GM12878 (cell line): ENCODE results near the gene TIMP4. TPM values are rescaled to one million over a fixed set of nuclear protein-coding genes. Genes with fewer than 3 reads are reported as not detected.

Source experiments
- ATAC-seq: fragments of 200-7000 bp; cut with Tn5 transposase; 3 replicates; pipeline ENCODE4 v1.9.1; 2020; ENCODE audit warnings: mild to moderate bottlenecking, moderate library complexity
- BruUV-seq: library from RNA; stranded (reverse); fragments of 400-500 nt; replicated peaks from 2 replicates; lab custom pipeline; 2021; lab: Mats Ljungman, UMichigan
- CTCF ChIA-PET: fragments of 300-600 bp; sonication (Branson Sonifier 250); formaldehyde crosslinking; extraction: SDS; loops from one replicate; lab custom pipeline; 2021; ENCODE audit warnings: inconsistent platforms; lab: Yijun Ruan, JAX
- POLR2A ChIA-PET: fragments of 350-600 bp; formaldehyde crosslinking; extraction: SDS; loops from one replicate; lab custom pipeline; 2021; ENCODE audit warnings: inconsistent platforms; lab: Charles Lee
- RAD21 ChIA-PET: fragments of 300-600 bp; sonication (Branson Sonifier 250); formaldehyde crosslinking; loops from one replicate; lab custom pipeline; 2023; ENCODE audit warnings: antibody characterized with exemption; ENCODE audit not compliant: unreplicated experiment; lab: Charles Lee
- SMC1A ChIA-PET: fragments of 300-600 bp; sonication (Branson Sonifier 250); formaldehyde crosslinking; loops from one replicate; lab custom pipeline; 2023; ENCODE audit not compliant: unreplicated experiment, uncharacterized antibody; lab: Charles Lee
- DNase-seq: peaks from one replicate; pipeline ENCODE4 v3.0.0-alpha.2; 2011; ENCODE audit warnings: low read depth, low spot score
- FAIRE-seq: peaks from 3 replicates; lab custom pipeline; 2011; peaks lifted over from hg19 to GRCh38; lab: Jason Lieb, UNC
- H2AFZ ChIP-seq: 2 replicates; pipeline ENCODE4 v1.6.0; 2011; ENCODE audit warnings: low read depth, low read length, control low read depth; ENCODE audit not compliant: control insufficient read depth
- H3K27ac ChIP-seq: 2 replicates; pipeline ENCODE4 v1.5.1; 2011; ENCODE audit warnings: control low read depth; ENCODE audit not compliant: control insufficient read depth, insufficient read depth
- H3K27me3 ChIP-seq, 2 experiments: replicated peaks in 1 of 2; 2 replicates each; pipeline versions ENCODE4 v1.6.0 to v1.6.1; 2011; ENCODE audit warnings: low read length in 1 of 2; ENCODE audit not compliant: control insufficient read depth in 2 of 2, insufficient read depth in 2 of 2
- H3K36me3 ChIP-seq, 2 experiments: 2 replicates each; pipeline ENCODE4 v1.5.1; 2011; ENCODE audit warnings: low read length in 1 of 2; ENCODE audit not compliant: control insufficient read depth in 2 of 2, insufficient read depth in 2 of 2
- H3K4me1 ChIP-seq: 2 replicates; pipeline ENCODE4 v1.6.1; 2011; ENCODE audit warnings: mild to moderate bottlenecking, low read length, moderate library complexity, mixed read lengths; ENCODE audit not compliant: control insufficient read depth, insufficient read depth
- H3K4me2 ChIP-seq: 2 replicates; pipeline ENCODE4 v1.6.0; 2011; ENCODE audit warnings: control low read depth; ENCODE audit not compliant: control insufficient read depth, insufficient read depth
- H3K4me3 ChIP-seq: fragments of 200-600 bp; sonication (generic); 2 replicates; pipeline ENCODE4 v1.5.1; 2016
- H3K79me2 ChIP-seq: 2 replicates; pipeline ENCODE4 v1.6.0; 2011; ENCODE audit warnings: low read length; ENCODE audit not compliant: control insufficient read depth, insufficient read depth
- H3K9ac ChIP-seq: 2 replicates; pipeline ENCODE4 v1.8.0; 2011; ENCODE audit warnings: low read length, control low read depth, mixed read lengths; ENCODE audit not compliant: control insufficient read depth, insufficient read depth
- H3K9me3 ChIP-seq: replicated peaks from 3 replicates; pipeline ENCODE4 v1.5.1; 2011; ENCODE audit warnings: mild to moderate bottlenecking, low read length; ENCODE audit not compliant: control insufficient read depth, insufficient read depth
- H4K20me1 ChIP-seq: 2 replicates; pipeline ENCODE4 v1.6.0; 2011; ENCODE audit not compliant: control insufficient read depth, insufficient read depth
- BACH1 ChIP-seq: fragments of 450-650 bp; IDR thresholded peaks from 2 replicates; pipeline ENCODE4 v1.6.1; 2017; ENCODE audit warnings: mild to moderate bottlenecking, borderline replicate concordance
- BMI1 ChIP-seq: fragments of 450-650 bp; IDR thresholded peaks from 2 replicates; pipeline ENCODE4 v1.6.1; 2016; ENCODE audit warnings: mild to moderate bottlenecking, moderate library complexity, borderline replicate concordance
- CEBPZ ChIP-seq: fragments of 150-350 bp; IDR thresholded peaks from 2 replicates; pipeline ENCODE4 v1.6.1; 2016; ENCODE audit warnings: low read depth, low read length
- FOXK2 ChIP-seq: fragments of 450-650 bp; IDR thresholded peaks from 2 replicates; pipeline ENCODE4 v1.6.1; 2017; ENCODE audit warnings: mild to moderate bottlenecking, moderate library complexity
- GABPA ChIP-seq: IDR thresholded peaks from 2 replicates; pipeline ENCODE4 v1.6.1; 2014; ENCODE audit warnings: antibody characterized with exemption, low read depth, mild to moderate bottlenecking, inconsistent platforms
- KLF5 ChIP-seq: fragments of 450-650 bp; IDR thresholded peaks from 2 replicates; pipeline ENCODE4 v1.6.1; 2014; ENCODE audit warnings: mild to moderate bottlenecking; ENCODE audit not compliant: partially characterized antibody
- SMAD5 ChIP-seq: IDR thresholded peaks from 2 replicates; pipeline ENCODE4 v1.6.1; 2016; ENCODE audit warnings: antibody characterized with exemption, low read depth
- STAT1 ChIP-seq: fragments of 450-650 bp; conservative IDR thresholded peaks from 2 replicates; pipeline ENCODE4 v1.6.1; 2014; ENCODE audit warnings: antibody characterized with exemption, mild to moderate bottlenecking
- ZNF207 ChIP-seq: fragments of 450-650 bp; IDR thresholded peaks from 2 replicates; pipeline ENCODE4 v1.6.1; 2014; ENCODE audit warnings: antibody characterized with exemption, mild to moderate bottlenecking, borderline replicate concordance
- ZZZ3 ChIP-seq: IDR thresholded peaks from 2 replicates; pipeline ENCODE4 v1.6.1; 2011; ENCODE audit warnings: low read depth; ENCODE audit not compliant: control insufficient read depth, insufficient read length
- WGBS: methylation state at CpG from one replicate; pipeline ENCODE4 v1.1.6; 2016; ENCODE audit warnings: low lambda C conversion rate; ENCODE audit not compliant: insufficient replicate concordance, insufficient coverage; ENCODE audit errors: missing lambda C conversion rate; 5-methylcytosine and 5-hydroxymethylcytosine counted together
- in situ Hi-C: fragments of 300-500 bp; cut with MboI; formaldehyde crosslinking; loops from 9 replicates; pipeline ENCODE4 v1.14.3; 2018; ENCODE audit warnings: mixed read lengths
- intact Hi-C: fragments of 100-400 bp; cut with micrococcal nuclease; formaldehyde crosslinking; loops from one replicate; pipeline ENCODE4 v1.14.2; 2022; ENCODE audit not compliant: unreplicated experiment
- polyA plus RNA-seq, 11 experiments: library from polyadenylated mRNA; depleted of rRNA in 4 of 11; unstranded in 6 of 11; stranded (reverse) in 5 of 11; fragments of >200 nt; fragmentation: Nextera tagmentation in 4 of 11; fragmentation: Illumina TruSeq in 1 of 11; extraction: Ambion mirVana in 4 of 11; extraction: Trizol in 1 of 11; gene quantifications; 1 replicate in 1 of 11; 2 replicates in 10 of 11; pipeline versions ENCODE4 v1.2.1 to v1.2.3, GENCODE V29; 2011 to 2016; ENCODE audit warnings: inconsistent platforms in 2 of 11, missing spikeins in 2 of 11, low read depth in 1 of 11
- total RNA-seq, 4 experiments: library from RNA; depleted of rRNA in 3 of 4; stranded (reverse); fragments of >200 nt in 3 of 4; fragmentation: Illumina TruSeq in 1 of 4; extraction: Trizol in 1 of 4; gene quantifications; 2 replicates each; pipeline versions ENCODE4 v1.2.1 to v1.2.3, GENCODE V29; 2013 to 2021

TIMP4 gene
- total and polyA plus RNA-seq, 10 of the 15 experiments (the other 5 are each of a cell fraction or from before 2014, with no cell fraction given), result 0.07 TPM; not detected in 9

GRCh38 chr3:12196684-12197083 lies 38.0 kb upstream of the TIMP4 start:
- no peak for FAIRE-seq
- intact Hi-C loops, result no loop called here

More at GRCh38 chr3:12196684-12197083, 38.0 kb upstream of the TIMP4 start:
- POLR2A ChIA-PET, result interaction anchor here (1.0 kb wide), 1 partner anchor 9 kb away, joined by 4 read pairs; no protein-coding TSS in a partner anchor
- Histone ChIP-seq H3K36me3 (no peaks in the 10 kb centered on the region), H3K27ac (no peak overlapping the region), H3K79me2 (no peaks in the 10 kb centered on the region), H4K20me1 (no peaks in the 10 kb centered on the region), H3K4me3 (no peak overlapping the region), H3K4me1 (peaks cover 44% of the 10 kb centered on the region), H3K9me3 (no peaks in the 10 kb centered on the region; the same call in 2 of the 3 replicates), H3K4me2 (peak overlapping the region; percentile 71), H3K9ac (no peak overlapping the region; the same call in 1 of the 2 replicates), H2AFZ (no peak overlapping the region), H3K27me3 (no peaks in the 10 kb centered on the region)
- WGBS, result 93% methylated on average over 3 of the region's 3 CpGs
- DNase-seq (no peak), ATAC-seq (no peak)
- BruUV-seq, result no TSS peak
- RAD21 ChIA-PET, result interaction anchor here (1.0 to 3.5 kb wide), 4 partner anchors 9 to 283 kb away, joined by 3 to 17 read pairs (median 6); no protein-coding TSS in a partner anchor
- CTCF ChIA-PET, result interaction anchor here (0.6 to 7.1 kb wide), 9 partner anchors 11 to 283 kb away, joined by 3 to 86 read pairs (median 4); no protein-coding TSS in a partner anchor
- in situ Hi-C loops, result no loop called here
- SMC1A ChIA-PET, result interaction anchor here (0.6 to 9.2 kb wide), 5 partner anchors 12 to 282 kb away, joined by 3 to 83 read pairs (median 19); no protein-coding TSS in a partner anchor
- TF ChIP-seq ZNF207, result no peak
- TF ChIP-seq FOXK2, result no peak
- no peak for TF ChIP-seq BMI1
- no peak for TF ChIP-seq BACH1
- no peak for TF ChIP-seq CEBPZ
- no peak for TF ChIP-seq ZZZ3
- TF ChIP-seq SMAD5, result no peak
- no peak for TF ChIP-seq KLF5
- no peak for TF ChIP-seq GABPA
- no peak for TF ChIP-seq STAT1
